K562 (cell line): ENCODE measurements around the gene NUP35. TPM values are rescaled to one million over a fixed set of nuclear protein-coding genes. Genes with fewer than 3 reads are reported as not detected.

Source experiments
- ATF6 ChIP-seq: sonication (generic); formaldehyde crosslinking; IDR thresholded peaks from 2 replicates; pipeline ENCODE4 v1.4.0; 2020; ENCODE audit warnings: mild to moderate bottlenecking, missing genetic modification reagents
- BRD4 ChIP-seq: fragments of 200-600 bp; sonication (generic); IDR thresholded peaks from 2 replicates; pipeline ENCODE4 v1.6.1; 2017; ENCODE audit warnings: inconsistent platforms
- CBFA2T2 ChIP-seq: fragments of 450-650 bp; conservative IDR thresholded peaks from 2 replicates; pipeline ENCODE4 v1.6.1; 2017; ENCODE audit warnings: mild to moderate bottlenecking
- CHCHD3 ChIP-seq: fragments of 250-450 bp; sonication (Bioruptor Pico); IDR thresholded peaks from 2 replicates; pipeline ENCODE4 v2.1.2; 2022; ENCODE audit warnings: mild to moderate bottlenecking
- EP400 ChIP-seq: fragments of 450-650 bp; IDR thresholded peaks from 2 replicates; pipeline ENCODE4 v1.6.1; 2017; ENCODE audit warnings: antibody characterized with exemption, mild to moderate bottlenecking, moderate library complexity
- KAT7 ChIP-seq: sonication (generic); formaldehyde crosslinking; IDR thresholded peaks from 2 replicates; pipeline ENCODE4 v1.8.0; 2022; ENCODE audit warnings: missing genetic modification reagents, mild to moderate bottlenecking, borderline replicate concordance
- KDM2B ChIP-seq: fragments of 250-450 bp; sonication (Bioruptor Pico); IDR thresholded peaks from 2 replicates; pipeline ENCODE4 v1.8.0; 2021; ENCODE audit warnings: mild to moderate bottlenecking, moderate library complexity
- MBD1 ChIP-seq: fragments of 250-450 bp; sonication (Bioruptor Pico); IDR thresholded peaks from 2 replicates; pipeline ENCODE4 v1.8.0; 2022; ENCODE audit warnings: inconsistent platforms
- MCM5 ChIP-seq: fragments of 450-650 bp; IDR thresholded peaks from 2 replicates; pipeline ENCODE4 v1.6.1; 2016; ENCODE audit warnings: low read depth
- NONO ChIP-seq, 2 experiments: fragments of 200-400 bp in 1 of 2; fragments of 450-650 bp in 1 of 2; formaldehyde crosslinking in 1 of 2; IDR thresholded peaks; 2 replicates each; pipeline ENCODE4 v1.6.1; 2017; ENCODE audit warnings: low read depth in 2 of 2, mild to moderate bottlenecking in 2 of 2, moderate library complexity in 2 of 2, low read length in 1 of 2
- PCBP2 ChIP-seq: fragments of 200-400 bp; formaldehyde crosslinking; IDR thresholded peaks from 2 replicates; pipeline ENCODE4 v1.6.1; 2018; ENCODE audit warnings: low read length, low read depth, mild to moderate bottlenecking, moderate library complexity; ENCODE audit not compliant: poor library complexity, severe bottlenecking
- SMARCA4 ChIP-seq: fragments of 450-650 bp; IDR thresholded peaks from 2 replicates; pipeline ENCODE4 v1.6.1; 2016
- TAF1 ChIP-seq: IDR thresholded peaks from 2 replicates; pipeline ENCODE4 v1.6.1; 2011; ENCODE audit warnings: mild to moderate bottlenecking, low read length, moderate library complexity; ENCODE audit not compliant: insufficient read depth, control insufficient read depth, severe bottlenecking; ENCODE audit errors: extremely low read depth
- TBL1XR1 ChIP-seq, 2 experiments: IDR thresholded peaks; 2 replicates each; pipeline ENCODE4 v1.6.1; 2012; ENCODE audit warnings: improper control_type of control experiment in 2 of 2, low read length in 2 of 2, mild to moderate bottlenecking in 1 of 2
- ZBTB33 ChIP-seq: sonication (generic); formaldehyde crosslinking; IDR thresholded peaks from 2 replicates; pipeline ENCODE4 v1.8.1; 2023; ENCODE audit warnings: mild to moderate bottlenecking, missing genetic modification reagents
- ZNF239 ChIP-seq: fragments of 250-450 bp; sonication (Bioruptor Pico); IDR thresholded peaks from 2 replicates; pipeline ENCODE4 v1.4.0; 2020; ENCODE audit warnings: mild to moderate bottlenecking
- polyA plus RNA-seq, 8 experiments: library from polyadenylated mRNA; depleted of rRNA in 4 of 8; stranded (reverse) in 5 of 8; unstranded in 3 of 8; fragments of >200 nt; fragmentation: Nextera tagmentation in 2 of 8; fragmentation: Illumina TruSeq in 1 of 8; extraction: Ambion mirVana in 2 of 8; extraction: Trizol in 1 of 8; gene quantifications; 2 replicates each; pipeline versions ENCODE4 v1.2.1 to v1.2.3, GENCODE V29; 2011 to 2014; ENCODE audit warnings: inconsistent platforms in 1 of 8, missing spikeins in 1 of 8
- total RNA-seq, 7 experiments: library from RNA; depleted of rRNA in 6 of 7; stranded (reverse); fragments of >200 nt in 6 of 7; fragmentation: Illumina TruSeq in 2 of 7; extraction: Trizol in 2 of 7; gene quantifications; 2 replicates each; pipeline versions ENCODE4 v1.2.1 to v1.2.3, GENCODE V29; 2011 to 2021; ENCODE audit warnings: low replicate concordance in 1 of 7

The NUP35 gene
- total and polyA plus RNA-seq, 9 of the 15 experiments (the other 6 are each of a cell fraction or from before 2014, with no cell fraction given), result 24.5 to 78.2 (median 51.1) TPM

GRCh38 chr2:183078464-183079138, 45.6 kb upstream of the NUP35 start, which contains the start of gene DUSP19 (continued):
- TF ChIP-seq PCBP2 (no peak), KDM2B (CRISPR knock-in tag) (no peak), TBL1XR1 (IDR thresholded peaks at IDR 0.05; ENCODE audit: low read length in 2 of 2) (no peak), ATF6 (CRISPR knock-in tag) (0 out of 2 replicates have a peak, but pooled peaks have one; percentile 60), CHCHD3 (CRISPR knock-in tag) (no peak; the same call in 1 of the 2 replicates), KAT7 (CRISPR knock-in tag) (peak; percentile 81; the same call in 1 of the 2 replicates), NONO (IDR thresholded peaks at IDR 0.05; ENCODE audit: low read depth in 2 of 2, low read length in 1 of 2) (no peak), ZBTB33 (CRISPR knock-in tag) (peak; percentile 46; the same call in 1 of the 2 replicates), ZNF239 (peak; percentile 19; the same call in 1 of the 2 replicates), TAF1 (peak; percentile 94), BRD4 (peak; percentile 13; the same call in 1 of the 2 replicates), SMARCA4 (peak; percentile 26; the same call in 1 of the 2 replicates), EP400 (peak; percentile 65), MCM5 (no peak), CBFA2T2 (no peak), MBD1 (CRISPR knock-in tag) (no peak)
